ENCODE data around the gene UBE3B. TPM values are rescaled to one million over a fixed set of nuclear protein-coding genes. Genes with fewer than 3 reads are reported as not detected.

The UBE3B gene
- total and polyA plus RNA-seq, 2 donors (not counting 1 experiment from before 2014, with no cell fraction given) = 27.2 to 52.1 TPM

GRCh38 chr12:109466821-109467220, 10.6 kb upstream of the UBE3B start:
- WGBS (ENCODE audit: insufficient coverage) = 77% methylated on average over 3 of the region's 3 CpGs
- Histone ChIP-seq H3K4me2 (replicated peaks; ENCODE audit: low read depth, low read length, poor library complexity, severe bottlenecking) (no peak overlapping the region), H3K79me2 (ENCODE audit: control insufficient read depth, insufficient read depth, low read length) (peaks cover 98% of the 10 kb centered on the region), H3K4me3 (ENCODE audit: control extremely low read depth in 1 of 5, extremely low read depth in 1 of 5, insufficient read depth in 1 of 5, low read depth in 2 of 5, low read length in 4 of 5) (no peak overlapping the region), H2AFZ (ENCODE audit: insufficient read depth, low read depth, low read length, poor library complexity, severe bottlenecking) (no peak overlapping the region), H3K4me1 (ENCODE audit: control insufficient read depth in 2 of 2, insufficient read depth in 2 of 2, low read length in 2 of 2) (no peaks in the 10 kb centered on the region), H3K27ac (ENCODE audit: low read length in 2 of 2) (no peak overlapping the region), H3K27me3 (replicated peaks in 1 of 4; ENCODE audit: control extremely low read depth in 1 of 4, control insufficient read depth in 3 of 4, insufficient read depth in 4 of 4, low read length in 3 of 4) (no peaks in the 10 kb centered on the region), H4K20me1 (ENCODE audit: control insufficient read depth, insufficient read depth, low read length, poor library complexity, severe bottlenecking) (peaks cover 60% of the 10 kb centered on the region), H3K9me3 (ENCODE audit: control extremely low read depth in 1 of 3, control insufficient read depth in 2 of 3, insufficient read depth in 1 of 3, low read length in 2 of 3) (no peaks in the 10 kb centered on the region), H3K36me3 (replicated peaks in 1 of 2; ENCODE audit: control extremely low read depth in 1 of 2, control insufficient read depth in 1 of 2, extremely low read depth in 1 of 2, insufficient read depth in 2 of 2, low read length in 1 of 2) (peaks cover 0 to 32% of the 10 kb centered on the region in 2 experiments), H3K9ac (ENCODE audit: low read length) (no peak overlapping the region)
- DNase-seq (no peak), ATAC-seq (ENCODE audit: low read depth) (no peak)
- Mint-ChIP-seq H3K27ac (no peak overlapping the region), H3K9me3 (ENCODE audit: insufficient read depth) (no peaks in the 10 kb centered on the region), H3K27me3 (no peaks in the 10 kb centered on the region), H3K4me1 (peaks cover 18% of the 10 kb centered on the region), H3K4me3 (no peak overlapping the region)
- intact Hi-C loops (cut with micrococcal nuclease) = no loop called here
- no peak for TF ChIP-seq CTCF (IDR thresholded peaks at IDR 0.05)
- no peak for TF ChIP-seq EZH2 (IDR thresholded peaks at IDR 0.05; ENCODE audit: borderline replicate concordance, insufficient read depth, low read depth, low read length, poor library complexity, severe bottlenecking)
- POLR2A ChIA-PET = no interaction called here
- CTCF ChIA-PET = interaction anchor here (0.6 kb wide), 1 partner anchor 340 kb away, joined by 4 read pairs; no protein-coding TSS in a partner anchor

- no peak for ATAC-seq (ENCODE audit: low read depth)
- WGBS (ENCODE audit: insufficient coverage) = 96% methylated on average over 5 of the region's 8 CpGs
- Histone ChIP-seq H3K4me3 (ENCODE audit: control extremely low read depth in 1 of 5, extremely low read depth in 1 of 5, insufficient read depth in 1 of 5, low read depth in 2 of 5, low read length in 4 of 5) (no peak overlapping the region), H3K9ac (ENCODE audit: low read length) (no peak overlapping the region), H4K20me1 (ENCODE audit: control insufficient read depth, insufficient read depth, low read length, poor library complexity, severe bottlenecking) (peaks cover 60% of the 10 kb centered on the region), H3K36me3 (replicated peaks in 1 of 2; ENCODE audit: control extremely low read depth in 1 of 2, control insufficient read depth in 1 of 2, extremely low read depth in 1 of 2, insufficient read depth in 2 of 2, low read length in 1 of 2) (peaks cover 0 to 32% of the 10 kb centered on the region in 2 experiments), H2AFZ (ENCODE audit: insufficient read depth, low read depth, low read length, poor library complexity, severe bottlenecking) (no peak overlapping the region), H3K9me3 (ENCODE audit: control extremely low read depth in 1 of 3, control insufficient read depth in 2 of 3, insufficient read depth in 1 of 3, low read length in 2 of 3) (no peaks in the 10 kb centered on the region), H3K27ac (ENCODE audit: low read length in 2 of 2) (no peak overlapping the region), H3K27me3 (replicated peaks in 1 of 4; ENCODE audit: control extremely low read depth in 1 of 4, control insufficient read depth in 3 of 4, insufficient read depth in 4 of 4, low read length in 3 of 4) (no peaks in the 10 kb centered on the region), H3K79me2 (ENCODE audit: control insufficient read depth, insufficient read depth, low read length) (peaks cover 96% of the 10 kb centered on the region), H3K4me1 (ENCODE audit: control insufficient read depth in 2 of 2, insufficient read depth in 2 of 2, low read length in 2 of 2) (no peaks in the 10 kb centered on the region), H3K4me2 (replicated peaks; ENCODE audit: low read depth, low read length, poor library complexity, severe bottlenecking) (no peak overlapping the region)
- no peak overlapping the region for H3K27ac Mint-ChIP-seq
- peaks cover 9% of the 10 kb centered on the region for H3K4me1 Mint-ChIP-seq
- no peak for DNase-seq
- no peaks in the 10 kb centered on the region for H3K9me3 Mint-ChIP-seq (ENCODE audit: insufficient read depth)
- CTCF ChIA-PET = no interaction called here
- intact Hi-C loops (cut with micrococcal nuclease) = no loop called here
- H3K27me3 Mint-ChIP-seq = no peaks in the 10 kb centered on the region
- H3K4me3 Mint-ChIP-seq = no peak overlapping the region
- no peak for TF ChIP-seq EZH2 (IDR thresholded peaks at IDR 0.05; ENCODE audit: borderline replicate concordance, insufficient read depth, low read depth, low read length, poor library complexity, severe bottlenecking)
- POLR2A ChIA-PET = no interaction called here
Measured at GRCh38 chr12:109467978-109468676, 9.3 kb upstream of the UBE3B start.

All from B cell (primary cell).